A549 treated with dexamethasone at 1 μM for 4 hours (cell line): ENCODE data around the gene NUP93. TPM values are rescaled to one million over a fixed set of nuclear protein-coding genes. Genes with fewer than 3 reads are reported as not detected.

Experiments used
- total RNA-seq: library from RNA; stranded (reverse); fragments of 200-300 nt; extraction: Qiagen RNA extraction; gene quantifications from 5 replicates; pipeline ENCODE4 v1.2.3, GENCODE V29; 2022

Gene NUP93
- 84.6 to 107 TPM (median 102 TPM) in 5 replicates for total RNA-seq

DNA sequence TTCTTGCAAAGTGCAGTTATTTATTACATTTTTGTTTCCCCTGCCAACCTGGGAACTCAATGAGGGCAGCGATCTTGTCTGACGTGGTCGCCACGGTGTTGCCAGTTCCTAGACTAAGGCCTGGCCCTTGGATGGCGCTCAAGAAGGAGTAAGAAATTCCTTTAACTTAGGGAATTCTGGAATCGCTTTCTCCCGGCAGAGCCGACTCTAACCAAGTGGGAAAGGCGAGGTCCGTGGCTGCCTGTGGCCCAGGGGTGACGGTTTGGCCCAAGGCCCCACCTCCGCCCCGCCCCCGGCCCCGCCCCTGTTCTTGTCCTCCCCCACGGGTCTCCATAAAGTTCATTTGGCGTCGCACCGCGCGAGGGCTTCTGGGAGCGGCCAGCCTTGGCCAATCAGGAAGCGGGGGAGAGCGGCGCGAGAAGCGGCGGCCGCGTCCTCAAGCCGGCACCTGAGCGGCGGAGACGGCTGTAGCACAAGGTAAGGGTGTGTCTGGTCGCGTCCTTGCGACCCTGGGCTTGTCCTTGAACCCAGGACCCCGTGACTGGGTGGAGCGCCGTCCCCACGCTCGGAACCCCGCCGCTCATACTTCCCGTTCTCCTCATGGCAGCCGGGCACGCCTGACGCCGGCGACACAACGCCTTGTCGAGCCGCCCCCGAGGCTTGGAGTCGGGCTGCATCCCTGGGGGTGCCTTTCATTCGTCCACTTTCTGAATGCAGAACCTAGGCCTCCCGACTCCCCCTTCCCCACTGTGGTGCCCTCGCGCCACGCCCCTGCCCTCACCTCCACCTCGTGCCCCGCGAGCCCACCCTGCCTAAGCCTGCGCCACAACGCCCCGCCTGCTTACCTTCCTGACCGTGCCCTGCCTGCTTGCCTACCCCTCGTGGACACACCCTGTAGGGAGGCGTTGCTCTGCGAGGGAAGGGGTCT lies at the start of gene NUP93:
TSS of gene NUP93 (plus strand) at position 395 of the 928 bp plus-strand sequence. CDS start 18,119 bp downstream, outside the sequence.

DNA sequence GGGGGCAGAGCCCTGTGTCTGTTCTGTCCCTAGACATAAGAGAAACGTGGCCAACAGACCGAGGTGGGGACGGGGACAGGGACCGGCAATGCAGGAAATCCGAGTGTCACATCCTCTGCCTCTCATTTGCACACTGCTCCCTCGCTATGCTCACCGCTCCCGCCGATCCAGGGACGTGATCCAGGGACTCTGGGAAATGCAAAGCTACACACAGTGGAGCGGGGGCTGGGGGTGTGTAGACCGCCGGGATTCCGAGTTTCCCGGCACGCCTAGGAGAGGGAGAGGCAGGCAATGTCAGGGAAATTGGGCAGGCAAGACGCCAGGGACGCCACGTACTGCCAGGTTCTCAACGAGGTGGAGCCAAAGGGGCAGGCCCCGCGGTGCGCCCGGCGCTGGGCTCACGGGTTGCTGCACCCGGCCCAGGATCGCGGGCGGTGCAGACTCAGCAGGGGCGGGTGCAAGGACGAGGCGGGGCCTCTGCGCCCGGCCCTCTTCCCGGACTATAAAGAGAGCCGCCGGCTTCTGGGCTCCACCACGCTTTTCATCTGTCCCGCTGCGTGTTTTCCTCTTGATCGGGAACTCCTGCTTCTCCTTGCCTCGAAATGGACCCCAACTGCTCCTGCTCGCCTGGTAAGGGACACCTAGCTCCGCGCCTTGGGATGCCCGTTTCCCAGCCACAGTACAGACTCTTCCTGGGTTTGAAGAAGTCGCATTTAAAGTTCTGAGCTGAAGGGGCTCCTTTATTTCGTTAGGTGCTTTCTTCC lies 47.8 kb upstream of the NUP93 start, which contains the start of gene MT1X:
TSS of gene MT1X (plus strand) at position 532 of the 764 bp plus-strand sequence. CDS start at position 603, 71 bp downstream.

DNA sequence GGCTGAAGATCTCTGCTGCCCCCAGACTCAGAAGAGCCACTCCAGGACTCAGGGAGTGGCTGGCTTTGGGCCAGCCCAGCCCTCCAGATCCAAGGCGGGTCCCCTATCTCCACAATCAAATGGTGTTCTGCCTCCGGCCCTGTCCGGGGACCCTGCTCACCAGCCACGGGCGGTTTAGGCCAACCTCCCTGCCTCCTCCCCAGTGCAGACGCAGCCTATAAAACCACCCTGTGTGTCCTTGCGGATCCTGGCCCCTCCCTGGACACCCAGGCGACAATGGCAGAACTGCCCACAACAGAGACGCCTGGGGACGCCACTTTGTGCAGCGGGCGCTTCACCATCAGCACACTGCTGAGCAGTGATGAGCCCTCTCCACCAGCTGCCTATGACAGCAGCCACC lies 135.0 kb downstream of the NUP93 start, which contains the start of gene SLC12A3:
TSS of gene SLC12A3 (plus strand) at position 248 of the 400 bp plus-strand sequence. CDS start at position 277, 29 bp downstream.

Other genes starting within 250 kb of the NUP93 start
- 19.6 to 25.1 TPM (median 23.6 TPM) in 5 replicates for gene BBS2, start 210.1 kb upstream of the NUP93 start, total RNA-seq
- gene MT4, start 165.1 kb upstream of the NUP93 start, total RNA-seq = not detected in 5 replicates
- 0.34 to 0.82 TPM (median 0.54 TPM) in 4 of 5 replicates, not detected in the other for gene MT3, start 140.6 kb upstream of the NUP93 start, total RNA-seq
- gene MT2A, start 121.5 kb upstream of the NUP93 start, total RNA-seq = 1,981 to 2,932 TPM (median 2,492 TPM) in 5 replicates
- not detected in 5 replicates for gene MT1E, start 104.3 kb upstream of the NUP93 start, total RNA-seq
- gene MT1M, start 97.5 kb upstream of the NUP93 start, total RNA-seq = 0.15 to 0.18 TPM in 2 of 5 replicates, not detected in the others
- gene MT1A, start 91.5 kb upstream of the NUP93 start, total RNA-seq = 25.2 to 38.3 TPM (median 30.3 TPM) in 5 replicates
- 0.43 TPM in 1 of 5 replicates, not detected in the others for gene MT1B, start 78.2 kb upstream of the NUP93 start, total RNA-seq
- 14.8 to 20.2 TPM (median 16.2 TPM) in 5 replicates for gene MT1F, start 72.2 kb upstream of the NUP93 start, total RNA-seq
- not detected in 5 replicates for gene MT1G, start 62.1 kb upstream of the NUP93 start, total RNA-seq
- not detected in 5 replicates for gene MT1H, start 60.3 kb upstream of the NUP93 start, total RNA-seq
- gene MT1X, start 47.7 kb upstream of the NUP93 start, total RNA-seq = 401 to 928 TPM (median 662 TPM) in 5 replicates
- 0.04 TPM in 1 of 5 replicates, not detected in the others for gene SLC12A3, start 135.1 kb downstream of the NUP93 start, total RNA-seq
- 93.4 to 112 TPM (median 95.0 TPM) in 5 replicates for gene HERPUD1, start 202.0 kb downstream of the NUP93 start, total RNA-seq
- not detected in 5 replicates for gene CETP, start 231.8 kb downstream of the NUP93 start, total RNA-seq